T-helper 17 cell (primary cell): ENCODE results near the gene AVPR2. TPM values are rescaled to one million over a fixed set of nuclear protein-coding genes. Genes with fewer than 3 reads are reported as not detected.

ENCODE experiments used
- ATAC-seq: fragments of 150-1000 bp; cut with Tn5 transposase; 2 replicates; pipeline ENCODE4 v1.10.0; 2021; ENCODE audit warnings: mild to moderate bottlenecking, moderate library complexity
- DNase-seq, 3 donors: peaks; one replicate each; pipeline versions ENCODE4 v3.0.0 to v3.0.0-alpha.2; 2020 to 2021
- H3K9me3 ChIP-seq: one replicate; pipeline ENCODE4 v1.7.0; 2013; ENCODE audit warnings: low read length, mild to moderate bottlenecking; ENCODE audit not compliant: control insufficient read depth, poor library complexity, severe bottlenecking
- H3K27ac Mint-ChIP-seq: one replicate; pipeline ENCODE4 v1.8.0; 2022; ENCODE audit warnings: mild to moderate bottlenecking, moderate library complexity, mixed read lengths
- H3K27me3 Mint-ChIP-seq: one replicate; pipeline ENCODE4 v1.8.0; 2022; ENCODE audit warnings: mixed read lengths
- H3K36me3 Mint-ChIP-seq: one replicate; pipeline ENCODE4 v1.8.0; 2022; ENCODE audit warnings: low read depth, mixed read lengths
- H3K4me1 Mint-ChIP-seq: one replicate; pipeline ENCODE4 v1.8.0; 2022; ENCODE audit warnings: mild to moderate bottlenecking, mixed read lengths
- H3K4me3 Mint-ChIP-seq: one replicate; pipeline ENCODE4 v1.8.0; 2022; ENCODE audit warnings: mild to moderate bottlenecking, moderate library complexity, mixed read lengths
- total RNA-seq, 4 donors: library from RNA in 2 of 4; stranded (reverse) in 2 of 4; gene quantifications; one replicate each; pipeline ENCODE4 v1.2.3 and lab custom pipeline; 2022 to 2026

AVPR2 gene
- total RNA-seq, 2 donors from 2014 or later = not detected

GRCh38 chrX:153952373-153953026 lies 48.0 kb downstream of the AVPR2 start:
- H3K27me3 Mint-ChIP-seq = no peaks in the 10 kb centered on the region
- H3K27ac Mint-ChIP-seq = peak overlapping the region; percentile 37
- peaks cover 4% of the 10 kb centered on the region for H3K4me1 Mint-ChIP-seq
- DNase-seq (no peak), ATAC-seq (no peak)
- no peak overlapping the region for H3K4me3 Mint-ChIP-seq
- H3K36me3 Mint-ChIP-seq = no peaks in the 10 kb centered on the region
- H3K9me3 ChIP-seq = no peaks in the 10 kb centered on the region

DNA sequence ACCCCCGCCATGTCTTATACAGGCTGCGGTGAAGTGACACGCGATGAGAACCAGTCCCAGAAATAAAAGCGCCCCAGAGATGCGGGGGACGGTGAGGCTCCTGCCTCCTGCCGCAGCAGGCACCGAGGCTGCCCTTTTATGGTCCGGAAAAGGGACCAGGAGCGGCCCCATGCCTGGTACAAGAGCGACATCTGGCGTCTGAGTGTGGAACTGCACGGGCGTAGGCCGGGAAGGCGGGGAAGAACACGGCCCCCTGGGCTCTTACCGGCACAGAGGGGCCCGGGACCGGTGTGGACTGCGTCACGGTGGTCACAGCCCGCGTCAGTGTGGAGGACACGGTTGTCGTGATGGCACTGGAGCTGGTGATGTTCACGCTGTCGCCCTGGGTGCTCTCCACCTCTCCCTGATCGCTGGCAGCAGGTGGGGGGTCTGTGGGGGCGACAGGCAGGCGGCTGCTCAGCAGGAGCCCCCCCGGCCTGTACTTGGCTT lies 48.9 kb downstream of the AVPR2 start:
- H3K36me3 Mint-ChIP-seq = no peaks in the 10 kb centered on the region

DNA sequence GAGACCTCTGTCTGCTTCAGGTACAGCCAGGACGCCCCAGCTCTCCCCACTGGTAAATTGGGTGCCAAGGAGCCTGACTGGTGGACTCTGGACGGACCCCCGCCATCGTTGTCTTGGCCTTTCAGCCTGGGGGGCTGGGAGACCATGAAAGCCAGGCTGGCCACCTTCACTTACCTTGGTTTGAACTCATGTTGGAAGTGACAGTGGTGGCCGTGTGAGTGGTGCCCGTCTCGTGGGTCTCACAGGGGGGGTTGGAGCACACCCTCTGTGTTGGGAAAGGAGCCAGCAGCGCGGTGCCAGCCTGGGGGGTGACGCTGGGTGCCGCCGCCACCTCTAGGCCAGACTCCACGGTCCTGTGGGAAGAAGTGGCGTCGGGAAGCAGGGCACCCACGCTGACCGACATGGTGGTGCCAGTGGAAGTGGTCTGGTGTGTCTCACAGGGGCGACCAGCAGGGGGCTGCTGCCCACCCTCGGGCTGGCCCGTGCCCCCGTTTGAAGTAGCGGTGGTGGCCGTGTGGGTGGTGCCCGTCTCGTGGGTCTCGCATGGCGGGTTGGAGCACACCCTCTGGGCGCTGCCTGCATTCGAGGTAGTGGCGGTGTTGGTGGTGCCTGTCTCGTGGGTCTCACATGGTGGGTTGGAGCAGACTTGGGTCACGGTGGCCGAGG lies 49.6 kb downstream of the AVPR2 start:
- no peak for ATAC-seq
- no peaks in the 10 kb centered on the region for H3K36me3 Mint-ChIP-seq
- H3K27ac Mint-ChIP-seq = no peak overlapping the region
- DNase-seq = no peak
- H3K9me3 ChIP-seq = no peaks in the 10 kb centered on the region
- H3K4me1 Mint-ChIP-seq = peaks cover 4% of the 10 kb centered on the region
- no peaks in the 10 kb centered on the region for H3K27me3 Mint-ChIP-seq
- H3K4me3 Mint-ChIP-seq = no peak overlapping the region

More for the DNA sequence above, 48.9 kb downstream of the AVPR2 start:
- DNase-seq (peak; percentile 53 to 74 (median 60)), ATAC-seq (peak; percentile 81)
- no peak overlapping the region for H3K4me3 Mint-ChIP-seq
- no peaks in the 10 kb centered on the region for H3K27me3 Mint-ChIP-seq
- peaks cover 4% of the 10 kb centered on the region for H3K4me1 Mint-ChIP-seq
- H3K27ac Mint-ChIP-seq = peak overlapping the region; percentile 37
- no peaks in the 10 kb centered on the region for H3K9me3 ChIP-seq

DNA sequence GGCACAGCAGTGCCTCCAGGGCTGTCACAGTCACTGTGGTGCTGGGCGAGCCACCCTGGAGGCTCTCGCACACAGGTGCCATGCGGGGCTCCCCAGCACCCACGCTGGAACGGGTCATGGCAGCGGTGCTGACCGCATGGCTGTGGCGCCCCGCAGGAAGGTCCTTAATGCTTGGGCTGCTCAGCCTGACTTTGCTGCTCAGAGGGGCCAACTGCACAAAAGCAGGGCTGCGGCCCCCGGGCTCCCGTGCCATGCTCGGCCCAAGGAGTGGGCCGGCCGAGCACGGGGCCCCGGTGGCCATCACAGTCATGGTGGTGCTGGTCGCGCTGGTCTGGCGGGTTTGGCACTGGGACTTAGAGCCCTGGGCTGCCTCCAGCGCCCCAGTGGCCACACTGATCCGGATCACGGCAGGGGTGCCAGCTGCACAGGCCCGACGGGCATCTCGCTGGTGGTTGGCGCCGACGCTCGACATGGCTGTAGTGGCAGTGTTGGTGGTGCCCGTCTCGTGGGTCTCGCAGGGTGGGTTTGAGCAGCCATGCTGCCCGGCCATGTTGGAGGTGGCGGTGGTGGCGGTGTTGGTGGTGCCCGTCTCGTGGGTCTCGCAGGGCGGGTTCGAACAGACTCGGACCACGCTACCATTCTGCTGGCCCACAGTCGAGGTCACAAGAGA lies 50.2 kb downstream of the AVPR2 start:
- Mint-ChIP-seq H3K36me3 (no peaks in the 10 kb centered on the region), H3K4me3 (no peak overlapping the region), H3K27me3 (no peaks in the 10 kb centered on the region), H3K4me1 (peaks cover 4% of the 10 kb centered on the region), H3K27ac (no peak overlapping the region)
- DNase-seq (no peak), ATAC-seq (no peak)
- H3K9me3 ChIP-seq = no peaks in the 10 kb centered on the region

GRCh38 chrX:153955228-153955732 lies 50.8 kb downstream of the AVPR2 start:
- no peaks in the 10 kb centered on the region for H3K27me3 Mint-ChIP-seq
- ATAC-seq (no peak), DNase-seq (no peak)
- H3K4me1 Mint-ChIP-seq = peaks cover 4% of the 10 kb centered on the region
- H3K27ac Mint-ChIP-seq = peak overlapping the region; percentile 54
- no peak overlapping the region for H3K4me3 Mint-ChIP-seq
- H3K9me3 ChIP-seq = no peaks in the 10 kb centered on the region
- H3K36me3 Mint-ChIP-seq = no peaks in the 10 kb centered on the region

DNA sequence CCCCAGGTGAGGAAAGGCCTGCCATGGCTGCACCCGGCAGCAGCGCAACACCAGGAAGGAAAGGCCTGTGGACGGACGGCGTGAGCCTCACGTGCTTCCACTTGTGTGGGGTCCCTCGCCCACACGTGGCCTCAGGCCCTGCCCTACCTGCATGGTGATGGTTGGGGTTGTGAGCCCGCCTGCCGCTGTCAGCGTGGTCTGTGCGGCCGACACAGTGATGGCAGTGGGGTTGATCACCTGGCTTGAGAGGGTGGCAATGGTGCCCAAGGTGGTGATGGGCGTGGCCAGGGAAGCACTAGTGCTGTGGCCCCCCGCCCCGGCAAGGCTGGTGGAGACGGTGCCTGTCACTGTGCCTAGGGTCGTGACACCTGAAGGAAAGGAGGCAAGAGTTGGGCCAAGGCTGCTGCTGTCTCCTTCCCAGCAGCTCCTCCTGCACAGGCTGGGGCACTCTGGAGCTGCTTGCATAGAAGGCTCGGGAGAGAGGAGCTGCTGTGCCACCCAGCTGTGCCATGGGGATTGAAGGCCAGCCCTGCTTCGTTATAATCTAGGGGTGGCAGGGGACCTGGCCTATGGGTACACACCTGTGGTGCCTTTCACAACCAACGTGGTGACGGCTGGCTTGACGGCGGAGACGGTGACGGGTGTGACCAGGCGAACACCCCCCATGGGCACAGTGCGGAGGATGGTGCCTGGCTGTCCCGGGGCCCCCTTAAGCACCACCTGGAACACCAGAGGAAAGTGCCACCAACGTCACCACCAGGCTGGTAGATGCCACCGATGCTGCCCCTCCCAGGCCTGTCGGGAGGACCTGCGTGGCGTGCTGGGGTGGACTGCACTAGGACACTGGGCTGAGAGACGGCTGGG lies 51.8 kb downstream of the AVPR2 start:
- Mint-ChIP-seq H3K36me3 (no peaks in the 10 kb centered on the region), H3K27ac (peak overlapping the region; percentile 54), H3K4me1 (peaks cover 4% of the 10 kb centered on the region), H3K27me3 (no peaks in the 10 kb centered on the region), H3K4me3 (no peak overlapping the region)
- ATAC-seq (no peak), DNase-seq (no peak)
- H3K9me3 ChIP-seq = no peaks in the 10 kb centered on the region

Other genes starting within 250 kb of the AVPR2 start
- gene PNCK, start 230.9 kb upstream of the AVPR2 start, total RNA-seq = under 1 TPM in 1 of 2 donors, not detected in 1; 0.72 TPM
- 1 to 10 TPM; 3.4 to 4.4 TPM for gene SLC6A8, start 216.7 kb upstream of the AVPR2 start, total RNA-seq
- gene BCAP31, start 180.3 kb upstream of the AVPR2 start, total RNA-seq = 100 to 1,000 TPM; 101 TPM
- 10 to 100 TPM; 14.7 to 17.7 TPM for gene ABCD1, start 179.8 kb upstream of the AVPR2 start, total RNA-seq
- 1 to 10 TPM in 1 of 2 donors, under 1 TPM in 1; 0.25 to 2.9 TPM for gene PLXNB3, start 140.4 kb upstream of the AVPR2 start, total RNA-seq
- gene SRPK3, start 123.6 kb upstream of the AVPR2 start, total RNA-seq = not detected
- 10 to 100 TPM; 46.4 to 52.4 TPM for gene IDH3G, start 110.3 kb upstream of the AVPR2 start, total RNA-seq
- gene SSR4, start 110.0 kb upstream of the AVPR2 start, total RNA-seq = 100 to 1,000 TPM; 204 to 212 TPM
- gene PDZD4, start 74.1 kb upstream of the AVPR2 start, total RNA-seq = 10 to 100 TPM; 31.1 to 45.6 TPM
- 1 to 10 TPM; 2.3 to 3.9 TPM for gene L1CAM, start 18.5 kb upstream of the AVPR2 start, total RNA-seq
- 100 to 1,000 TPM; 374 to 404 TPM for gene ARHGAP4, start 21.6 kb downstream of the AVPR2 start, total RNA-seq
- 10 to 100 TPM; 42.8 to 48.5 TPM for gene NAA10, start 30.4 kb downstream of the AVPR2 start, total RNA-seq
- 10 to 100 TPM in 1 of 2 donors, 1 to 10 TPM in 1; 8.8 to 11.5 TPM for gene RENBP, start 40.0 kb downstream of the AVPR2 start, total RNA-seq
- 10 to 100 TPM; 65.7 to 65.8 TPM for gene HCFC1, start 67.1 kb downstream of the AVPR2 start, total RNA-seq
- gene TMEM187, start 68.1 kb downstream of the AVPR2 start, total RNA-seq = 1 to 10 TPM; 2.4 to 3.0 TPM
- 10 to 100 TPM; 75.3 to 92.5 TPM for gene IRAK1, start 115.2 kb downstream of the AVPR2 start, total RNA-seq
- gene MECP2, start 193.0 kb downstream of the AVPR2 start, total RNA-seq = 100 to 1,000 TPM; 148 to 160 TPM
- not detected for gene OPN1LW, start 239.6 kb downstream of the AVPR2 start, total RNA-seq